ENCODE measurements around the gene ZNF217.
"Not testable (repeated sequence)": the region's sequence is repeated elsewhere in the genome, so short reads cannot be mapped to it uniquely, and the experiment has no call there.

DNA sequence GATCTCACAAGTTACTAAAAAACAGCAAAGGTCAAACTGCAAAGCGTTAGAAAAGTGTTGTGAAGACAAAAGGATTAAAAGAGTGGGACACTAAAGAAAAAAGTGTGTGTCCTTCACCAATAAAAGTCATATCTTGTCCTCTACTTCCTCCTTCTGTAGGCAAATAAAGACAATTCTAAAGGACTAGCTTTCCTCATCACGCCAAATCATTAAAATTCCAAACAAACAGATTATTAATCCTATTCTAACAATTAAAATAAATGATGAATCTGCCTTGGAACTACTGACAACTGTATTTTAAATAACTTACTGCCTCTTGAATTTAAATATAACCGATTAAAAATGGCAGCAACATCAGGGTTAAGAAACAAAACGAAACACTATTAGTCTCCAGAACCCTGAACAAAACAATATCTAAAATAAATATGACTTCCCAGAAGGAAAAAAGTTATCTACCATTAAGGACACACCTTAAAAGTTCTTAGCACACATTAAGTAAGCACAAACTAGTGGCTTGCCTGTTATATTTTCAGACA lies 2.4 kb downstream of the ZNF217 start:
- TF ChIP-seq TEAD4 (IDR thresholded peaks at IDR 0.05; ENCODE audit: low read depth, low read length); CBX8 (IDR thresholded peaks at IDR 0.05; ENCODE audit: borderline replicate concordance, low read depth, low read length); RFX5 (IDR thresholded peaks at IDR 0.05; ENCODE audit: borderline replicate concordance, low read depth, low read length); RNF2 (IDR thresholded peaks at IDR 0.05; ENCODE audit: borderline replicate concordance, low read depth, low read length, missing control alignments, poor library complexity, severe bottlenecking); GABPA (IDR thresholded peaks at IDR 0.05; ENCODE audit: borderline replicate concordance, insufficient read depth, low read length); SP1 (IDR thresholded peaks at IDR 0.05; ENCODE audit: low read depth, low read length); SIN3A (conservative IDR thresholded peaks at IDR 0.05 in 1 of 2, IDR thresholded peaks at IDR 0.05 in 1 of 2; ENCODE audit: low read depth in 1 of 2, low read length in 2 of 2); ZNF274 (IDR thresholded peaks at IDR 0.05; ENCODE audit: borderline replicate concordance, extremely low read depth, low read length); EP300 (IDR thresholded peaks at IDR 0.05; ENCODE audit: borderline replicate concordance in 1 of 2, low read depth in 2 of 2, low read length in 2 of 2); CREB1 (IDR thresholded peaks at IDR 0.05): not testable (repeated sequence)
- TF ChIP-seq, protein P1, sequence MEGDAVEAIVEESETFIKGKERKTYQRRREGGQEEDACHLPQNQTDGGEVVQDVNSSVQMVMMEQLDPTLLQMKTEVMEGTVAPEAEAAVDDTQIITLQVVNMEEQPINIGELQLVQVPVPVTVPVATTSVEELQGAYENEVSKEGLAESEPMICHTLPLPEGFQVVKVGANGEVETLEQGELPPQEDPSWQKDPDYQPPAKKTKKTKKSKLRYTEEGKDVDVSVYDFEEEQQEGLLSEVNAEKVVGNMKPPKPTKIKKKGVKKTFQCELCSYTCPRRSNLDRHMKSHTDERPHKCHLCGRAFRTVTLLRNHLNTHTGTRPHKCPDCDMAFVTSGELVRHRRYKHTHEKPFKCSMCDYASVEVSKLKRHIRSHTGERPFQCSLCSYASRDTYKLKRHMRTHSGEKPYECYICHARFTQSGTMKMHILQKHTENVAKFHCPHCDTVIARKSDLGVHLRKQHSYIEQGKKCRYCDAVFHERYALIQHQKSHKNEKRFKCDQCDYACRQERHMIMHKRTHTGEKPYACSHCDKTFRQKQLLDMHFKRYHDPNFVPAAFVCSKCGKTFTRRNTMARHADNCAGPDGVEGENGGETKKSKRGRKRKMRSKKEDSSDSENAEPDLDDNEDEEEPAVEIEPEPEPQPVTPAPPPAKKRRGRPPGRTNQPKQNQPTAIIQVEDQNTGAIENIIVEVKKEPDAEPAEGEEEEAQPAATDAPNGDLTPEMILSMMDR (IDR thresholded peaks at IDR 0.05; ENCODE audit: control extremely low read depth in 1 of 3, insufficient read depth in 1 of 3, low read depth in 1 of 3, low read length in 3 of 3) = not testable (repeated sequence)

All from H1 (cell line).